Nephron progenitor cell (in vitro differentiated cells): ENCODE measurements around the gene SLC19A3.

ENCODE experiments used
- DNase-seq: peaks from one replicate; pipeline ENCODE4 v3.0.0; 2021
- H3K27ac Mint-ChIP-seq: 2 replicates; pipeline ENCODE4 v1.8.0; 2021; ENCODE audit warnings: mild to moderate bottlenecking, moderate library complexity, mixed read lengths
- H3K27me3 Mint-ChIP-seq: 2 replicates; pipeline ENCODE4 v1.8.0; 2021; ENCODE audit warnings: mild to moderate bottlenecking, low read depth, mixed read lengths; ENCODE audit not compliant: poor library complexity
- H3K36me3 Mint-ChIP-seq: 2 replicates; pipeline ENCODE4 v1.8.0; 2021; ENCODE audit warnings: low read depth, mixed read lengths
- H3K4me1 Mint-ChIP-seq: 2 replicates; pipeline ENCODE4 v1.8.0; 2021; ENCODE audit warnings: mixed read lengths
- H3K4me3 Mint-ChIP-seq: 2 replicates; pipeline ENCODE4 v1.8.0; 2021; ENCODE audit warnings: mild to moderate bottlenecking, moderate library complexity, mixed read lengths
- H3K9me3 Mint-ChIP-seq: 2 replicates; pipeline ENCODE4 v1.8.0; 2021; ENCODE audit warnings: mild to moderate bottlenecking, moderate library complexity, mixed read lengths
- CTCF ChIP-seq: fragments of 200-600 bp; sonication (generic); IDR thresholded peaks from 2 replicates; pipeline ENCODE4 v1.5.0; 2021; ENCODE audit warnings: antibody characterized with exemption

SLC19A3 gene

GRCh38 chr2:227720680-227721079 is 2.9 kb upstream of the SLC19A3 start:
- no peak for TF ChIP-seq CTCF
- H3K27me3 Mint-ChIP-seq = peaks cover 36% of the 10 kb centered on the region
- peaks cover 13% of the 10 kb centered on the region for H3K4me1 Mint-ChIP-seq
- DNase-seq = no peak
- H3K4me3 Mint-ChIP-seq = no peak overlapping the region
- H3K27ac Mint-ChIP-seq = no peak overlapping the region
- H3K9me3 Mint-ChIP-seq = no peaks in the 10 kb centered on the region
- H3K36me3 Mint-ChIP-seq = no peaks in the 10 kb centered on the region

DNA sequence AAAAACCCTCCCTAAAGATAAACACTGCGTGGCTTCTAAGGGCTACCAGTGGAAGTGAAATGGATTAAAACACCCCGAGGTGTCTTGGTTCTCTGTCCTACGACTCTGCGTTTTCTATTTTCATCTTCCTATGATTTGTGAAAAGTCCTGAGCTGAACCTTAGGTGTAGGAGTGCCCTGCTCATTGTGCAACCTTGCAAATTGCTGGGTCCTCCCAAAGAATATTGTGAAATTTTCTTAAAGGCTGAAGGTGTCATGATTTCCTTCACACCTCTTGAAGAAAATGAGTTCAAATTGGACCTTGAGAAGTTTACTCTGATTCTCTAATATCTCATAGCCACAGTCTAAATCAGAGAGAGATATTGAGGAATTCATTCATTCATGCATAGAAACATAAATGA is 1.8 kb upstream of the SLC19A3 start:
- Mint-ChIP-seq H3K9me3 (no peaks in the 10 kb centered on the region), H3K4me1 (peaks cover 13% of the 10 kb centered on the region), H3K27me3 (peaks cover 45% of the 10 kb centered on the region), H3K4me3 (no peak overlapping the region), H3K27ac (no peak overlapping the region), H3K36me3 (no peaks in the 10 kb centered on the region)
- no peak for TF ChIP-seq CTCF
- no peak for DNase-seq

DNA sequence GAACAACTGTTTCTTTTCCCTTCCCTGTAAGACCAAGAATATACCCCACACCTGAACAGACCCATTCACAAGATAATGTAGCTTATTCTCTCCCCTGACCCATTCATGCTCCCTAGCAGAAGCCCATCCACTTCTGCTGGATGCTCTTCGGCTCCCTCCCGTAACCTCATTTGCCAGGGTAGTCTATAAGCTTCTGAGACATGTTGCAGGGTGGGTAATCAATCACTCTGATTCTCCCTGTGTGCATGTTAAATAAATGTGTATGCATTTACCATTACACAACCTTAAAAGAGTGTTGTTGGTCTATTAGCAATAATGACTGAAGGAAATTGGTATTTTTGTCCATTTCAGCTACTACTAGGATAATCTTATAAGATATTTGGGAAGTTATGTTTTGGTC is 1.3 kb downstream of the SLC19A3 start:
- no peak overlapping the region for H3K27ac Mint-ChIP-seq
- H3K27me3 Mint-ChIP-seq = peaks cover 38% of the 10 kb centered on the region
- no peaks in the 10 kb centered on the region for H3K4me1 Mint-ChIP-seq
- no peaks in the 10 kb centered on the region for H3K9me3 Mint-ChIP-seq
- H3K36me3 Mint-ChIP-seq = no peaks in the 10 kb centered on the region
- no peak for TF ChIP-seq CTCF
- no peak overlapping the region for H3K4me3 Mint-ChIP-seq
- no peak for DNase-seq

DNA sequence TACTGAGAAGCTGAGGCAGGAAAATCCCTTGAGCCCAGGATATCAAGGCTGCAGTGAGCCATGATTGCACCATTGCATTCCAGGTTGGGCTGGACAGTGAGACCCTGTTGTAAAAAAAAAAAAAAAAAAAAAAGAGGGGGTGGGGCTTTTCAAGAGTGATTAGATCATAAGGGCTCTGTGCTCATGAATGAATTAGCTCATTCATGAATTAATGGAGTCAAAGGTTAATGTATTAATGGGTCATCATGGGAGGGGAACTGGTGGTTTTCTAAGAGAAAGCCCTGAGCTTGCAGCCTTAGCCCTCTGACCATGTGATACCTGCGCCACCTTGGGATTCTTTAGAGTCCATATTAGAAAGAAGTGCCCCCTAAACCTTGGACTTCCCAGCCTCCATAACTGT is 4.5 kb downstream of the SLC19A3 start:
- Mint-ChIP-seq H3K27me3 (peaks cover 34% of the 10 kb centered on the region), H3K4me3 (no peak overlapping the region), H3K36me3 (no peaks in the 10 kb centered on the region), H3K9me3 (no peaks in the 10 kb centered on the region), H3K4me1 (no peaks in the 10 kb centered on the region), H3K27ac (no peak overlapping the region)
- DNase-seq = no peak
- TF ChIP-seq CTCF = no peak

GRCh38 chr2:227710986-227711385 is 6.8 kb downstream of the SLC19A3 start:
- TF ChIP-seq CTCF = no peak
- no peaks in the 10 kb centered on the region for H3K9me3 Mint-ChIP-seq
- H3K36me3 Mint-ChIP-seq = no peaks in the 10 kb centered on the region
- no peak for DNase-seq
- no peak overlapping the region for H3K27ac Mint-ChIP-seq
- no peaks in the 10 kb centered on the region for H3K4me1 Mint-ChIP-seq
- peaks cover 15% of the 10 kb centered on the region for H3K27me3 Mint-ChIP-seq
- H3K4me3 Mint-ChIP-seq = no peak overlapping the region

GRCh38 chr2:227707390-227707789 is 10.4 kb downstream of the SLC19A3 start:
- no peak for TF ChIP-seq CTCF
- H3K9me3 Mint-ChIP-seq = peaks cover 4% of the 10 kb centered on the region
- H3K4me3 Mint-ChIP-seq = no peak overlapping the region
- DNase-seq = no peak
- H3K4me1 Mint-ChIP-seq = no peaks in the 10 kb centered on the region
- H3K27ac Mint-ChIP-seq = no peak overlapping the region
- H3K27me3 Mint-ChIP-seq = peaks cover 7% of the 10 kb centered on the region
- H3K36me3 Mint-ChIP-seq = no peaks in the 10 kb centered on the region
